Lung microvascular endothelial cell (primary cell): ENCODE results near the gene DES. TPM values are rescaled to one million over a fixed set of nuclear protein-coding genes. Genes with fewer than 3 reads are reported as not detected.
A peak's percentile ranks its signal among the peaks of the same experiment; 100 is the strongest.

Source experiments
- DNase-seq, 2 donors: peaks; one replicate each; pipeline versions ENCODE4 v3.0.0 to v3.0.0-alpha.2; 2010; ENCODE audit warnings: low read depth in 2 of 2
- total RNA-seq: library from RNA; depleted of rRNA; stranded (reverse); fragments of >200 nt; gene quantifications from 2 replicates; pipeline ENCODE4 v1.2.1, GENCODE V29; 2014

DES gene
- total RNA-seq, 1 donor from 2014 or later = 0.20 TPM

DNA sequence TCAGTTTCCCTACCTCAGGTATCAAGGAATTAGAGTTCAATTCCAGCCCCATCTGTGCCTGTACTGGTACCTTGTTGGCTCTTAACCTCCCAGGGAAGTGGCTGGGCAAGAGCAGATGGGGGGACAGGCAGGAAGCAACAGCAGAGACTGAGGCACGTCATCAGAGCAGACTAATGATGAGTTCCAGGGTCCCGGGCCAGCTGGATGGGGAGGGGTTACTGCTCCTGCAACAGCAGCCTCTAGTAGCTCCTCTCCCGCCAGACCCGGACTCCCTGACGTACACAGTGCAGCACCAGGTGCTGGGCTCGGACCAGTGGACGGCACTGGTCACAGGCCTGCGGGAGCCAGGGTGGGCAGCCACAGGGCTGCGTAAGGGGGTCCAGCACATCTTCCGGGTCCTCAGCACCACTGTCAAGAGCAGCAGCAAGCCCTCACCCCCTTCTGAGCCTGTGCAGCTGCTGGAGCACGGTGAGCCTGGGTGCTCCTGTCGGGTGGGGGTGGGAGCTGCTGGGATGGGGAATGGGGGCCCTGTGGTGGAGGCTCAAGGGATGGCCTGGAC, 54.5 kb downstream of the DES start:
- no peak for DNase-seq

DNA sequence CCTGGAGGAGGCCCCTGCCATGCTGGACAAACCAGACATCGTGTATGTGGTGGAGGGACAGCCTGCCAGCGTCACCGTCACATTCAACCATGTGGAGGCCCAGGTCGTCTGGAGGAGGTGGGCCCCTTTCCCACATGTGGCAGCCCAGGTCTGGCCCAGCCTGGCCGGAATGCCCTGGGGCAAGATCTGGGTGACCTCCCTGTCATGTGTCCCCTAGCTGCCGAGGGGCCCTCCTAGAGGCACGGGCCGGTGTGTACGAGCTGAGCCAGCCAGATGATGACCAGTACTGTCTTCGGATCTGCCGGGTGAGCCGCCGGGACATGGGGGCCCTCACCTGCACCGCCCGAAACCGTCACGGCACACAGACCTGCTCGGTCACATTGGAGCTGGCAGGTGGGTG, 55.3 kb downstream of the DES start:
- DNase-seq = no peak

- DNase-seq = no peak
These were observed 56.3 kb downstream of the DES start for GRCh38 chr2:219474285-219475060.

GRCh38 chr2:219475278-219475677, 57.1 kb downstream of the DES start:
- DNase-seq = no peak

GRCh38 chr2:219475697-219476651, 57.8 kb downstream of the DES start:
- DNase-seq = peak; percentile 50 to 57

Other genes starting within 250 kb of the DES start
- 0.44 and 2.0 TPM in 2 replicates for gene SLC23A3, start 248.3 kb upstream of the DES start, total RNA-seq
- gene CNPPD1, start 241.5 kb upstream of the DES start, total RNA-seq = 15.5 and 26.4 TPM in 2 replicates
- gene RETREG2, start 240.1 kb upstream of the DES start, total RNA-seq = 41.2 and 57.7 TPM in 2 replicates
- 15.9 and 25.2 TPM in 2 replicates for gene ZFAND2B, start 211.6 kb upstream of the DES start, total RNA-seq
- gene ABCB6, start 199.4 kb upstream of the DES start, total RNA-seq = 19.4 and 39.1 TPM in 2 replicates
- gene ATG9A, start 188.7 kb upstream of the DES start, total RNA-seq = 29.4 and 43.3 TPM in 2 replicates
- 12.4 and 21.2 TPM in 2 replicates for gene ANKZF1, start 188.6 kb upstream of the DES start, total RNA-seq
- gene GLB1L, start 172.9 kb upstream of the DES start, total RNA-seq = 2.8 and 4.4 TPM in 2 replicates
- 11.3 and 13.9 TPM in 2 replicates for gene STK16, start 172.9 kb upstream of the DES start, total RNA-seq
- not detected in 2 replicates for gene TUBA4B, start 165.1 kb upstream of the DES start, total RNA-seq
- gene TUBA4A, start 164.5 kb upstream of the DES start, total RNA-seq = 9.5 and 12.9 TPM in 2 replicates
- gene DNAJB2, start 139.0 kb upstream of the DES start, total RNA-seq = 15.0 and 28.0 TPM in 2 replicates
- gene PTPRN, start 109.0 kb upstream of the DES start, total RNA-seq = not detected in 2 replicates
- gene RESP18, start 85.6 kb upstream of the DES start, total RNA-seq = not detected in 2 replicates
- gene DNPEP, start 30.5 kb upstream of the DES start, total RNA-seq = 38.4 and 52.2 TPM in 2 replicates
- gene SPEG, start 16.5 kb downstream of the DES start, total RNA-seq = under 0.01 TPM in 2 replicates
- gene GMPPA, start 80.5 kb downstream of the DES start, total RNA-seq = 21.1 and 22.2 TPM in 2 replicates
- not detected in 2 replicates for gene ASIC4, start 96.1 kb downstream of the DES start, total RNA-seq
- 0.40 and 0.44 TPM in 2 replicates for gene CHPF, start 125.4 kb downstream of the DES start, total RNA-seq
- gene TMEM198, start 125.7 kb downstream of the DES start, total RNA-seq = not detected in 2 replicates
- gene OBSL1, start 153.2 kb downstream of the DES start, total RNA-seq = 13.9 and 28.6 TPM in 2 replicates
- not detected in 2 replicates for gene INHA, start 153.9 kb downstream of the DES start, total RNA-seq
- gene STK11IP, start 179.5 kb downstream of the DES start, total RNA-seq = 8.1 and 8.7 TPM in 2 replicates
- gene SLC4A3, start 209.3 kb downstream of the DES start, total RNA-seq = under 0.01 and 0.22 TPM in 2 replicates